Stimulated activated CD4-positive, alpha-beta T cell treated with anti-CD3 and anti-CD28 coated beads, Interleukin-4, amount 100 ng/mL, for 24 hours (primary cell): ENCODE results near the gene ATP6V0A1.
"Not testable (repeated sequence)": the region's sequence is repeated elsewhere in the genome, so short reads cannot be mapped to it uniquely, and the experiment has no call there.

Experiments
- DNase-seq: peaks from one replicate; pipeline ENCODE4 v3.0.0-alpha.2; 2020

Gene ATP6V0A1

GRCh38 chr17:42521036-42521435 lies 62.4 kb downstream of the ATP6V0A1 start:
- no peak for DNase-seq

GRCh38 chr17:42521666-42522262 lies 63.1 kb downstream of the ATP6V0A1 start:
- DNase-seq: no peak

- DNase-seq: no peak
Measured at GRCh38 chr17:42522263-42522790, 63.6 kb downstream of the ATP6V0A1 start.

- DNase-seq: no peak
Measured at GRCh38 chr17:42522798-42523278, 64.2 kb downstream of the ATP6V0A1 start.

- no peak for DNase-seq
Measured at GRCh38 chr17:42525221-42525620, 66.5 kb downstream of the ATP6V0A1 start.

GRCh38 chr17:42526031-42526444 lies 67.4 kb downstream of the ATP6V0A1 start:
- DNase-seq: no peak

- DNase-seq: no peak
Measured at GRCh38 chr17:42527932-42528331, 69.3 kb downstream of the ATP6V0A1 start.

GRCh38 chr17:42529061-42529460 lies 70.4 kb downstream of the ATP6V0A1 start:
- no peak for DNase-seq

- no peak for DNase-seq
Measured at GRCh38 chr17:42530952-42531454, 72.3 kb downstream of the ATP6V0A1 start.

- DNase-seq: peak; percentile 50
Measured at GRCh38 chr17:42531455-42532354, 73.0 kb downstream of the ATP6V0A1 start.

- DNase-seq: no peak
Measured at GRCh38 chr17:42535155-42536047, 76.7 kb downstream of the ATP6V0A1 start.

- peak; percentile 87 for DNase-seq
Measured at GRCh38 chr17:42536048-42536371, 77.3 kb downstream of the ATP6V0A1 start, which contains the start of gene NAGLU. TSS of gene NAGLU (plus strand) at chr17:42536241. CDS start at chr17:42536273, 32 bp downstream.

GRCh38 chr17:42536372-42537155 lies 77.9 kb downstream of the ATP6V0A1 start:
- peak; percentile 75 for DNase-seq

- no peak for DNase-seq
Measured at GRCh38 chr17:42537156-42537805, 78.6 kb downstream of the ATP6V0A1 start.

GRCh38 chr17:42537826-42538451 lies 79.3 kb downstream of the ATP6V0A1 start:
- DNase-seq: no peak

- DNase-seq: no peak
Measured at GRCh38 chr17:42538482-42538881, 79.8 kb downstream of the ATP6V0A1 start.

- DNase-seq: not testable (repeated sequence)
Measured at GRCh38 chr17:42540558-42540957, 81.9 kb downstream of the ATP6V0A1 start.

GRCh38 chr17:42541041-42541833 lies 82.6 kb downstream of the ATP6V0A1 start:
- DNase-seq: no peak

GRCh38 chr17:42543190-42544079 lies 84.8 kb downstream of the ATP6V0A1 start:
- DNase-seq: no peak
